Measurements from ENCODE around the gene CCDC43.
"Not testable (repeated sequence)": the region's sequence is repeated elsewhere in the genome, so short reads cannot be mapped to it uniquely, and the experiment has no call there.

The CCDC43 gene

DNA sequence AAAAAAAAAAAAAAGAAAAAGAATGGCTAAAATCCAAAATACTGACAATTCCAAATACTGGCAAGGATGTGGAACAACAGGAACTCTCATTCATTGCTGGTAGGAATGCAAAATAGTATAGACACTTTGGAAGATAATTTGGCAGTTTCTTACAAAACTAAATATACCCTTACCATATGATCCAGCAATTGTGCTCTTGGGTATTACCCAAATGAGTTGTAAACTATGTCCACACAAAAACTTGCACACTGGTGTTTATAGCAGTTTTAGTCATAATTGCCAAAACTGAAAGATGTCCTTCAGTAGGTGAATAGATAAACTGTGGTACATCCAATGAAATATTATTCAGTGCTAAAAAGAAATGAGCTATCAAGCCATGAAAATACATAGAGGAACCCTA lies 41.8 kb downstream of the CCDC43 start:
- TF ChIP-seq MAX (IDR thresholded peaks at IDR 0.05; ENCODE audit: low read depth, low read length): no peak
- no peak for TF ChIP-seq MYC (IDR thresholded peaks at IDR 0.05; ENCODE audit: low read depth, low read length)
- TF ChIP-seq POLR2A (IDR thresholded peaks at IDR 0.05; ENCODE audit: extremely low read depth, insufficient read length): no peak
- TF ChIP-seq, protein P1, sequence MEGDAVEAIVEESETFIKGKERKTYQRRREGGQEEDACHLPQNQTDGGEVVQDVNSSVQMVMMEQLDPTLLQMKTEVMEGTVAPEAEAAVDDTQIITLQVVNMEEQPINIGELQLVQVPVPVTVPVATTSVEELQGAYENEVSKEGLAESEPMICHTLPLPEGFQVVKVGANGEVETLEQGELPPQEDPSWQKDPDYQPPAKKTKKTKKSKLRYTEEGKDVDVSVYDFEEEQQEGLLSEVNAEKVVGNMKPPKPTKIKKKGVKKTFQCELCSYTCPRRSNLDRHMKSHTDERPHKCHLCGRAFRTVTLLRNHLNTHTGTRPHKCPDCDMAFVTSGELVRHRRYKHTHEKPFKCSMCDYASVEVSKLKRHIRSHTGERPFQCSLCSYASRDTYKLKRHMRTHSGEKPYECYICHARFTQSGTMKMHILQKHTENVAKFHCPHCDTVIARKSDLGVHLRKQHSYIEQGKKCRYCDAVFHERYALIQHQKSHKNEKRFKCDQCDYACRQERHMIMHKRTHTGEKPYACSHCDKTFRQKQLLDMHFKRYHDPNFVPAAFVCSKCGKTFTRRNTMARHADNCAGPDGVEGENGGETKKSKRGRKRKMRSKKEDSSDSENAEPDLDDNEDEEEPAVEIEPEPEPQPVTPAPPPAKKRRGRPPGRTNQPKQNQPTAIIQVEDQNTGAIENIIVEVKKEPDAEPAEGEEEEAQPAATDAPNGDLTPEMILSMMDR (IDR thresholded peaks at IDR 0.05; ENCODE audit: low read depth, low read length): no peak
- DNase-seq (ENCODE audit: low read depth): no peak
- H3K4me3 ChIP-seq (ENCODE audit: low read depth, low read length): no peak overlapping the region

GRCh38 chr17:44646280-44646679 lies 43.3 kb downstream of the CCDC43 start:
- TF ChIP-seq, protein P1 (IDR thresholded peaks at IDR 0.05; ENCODE audit: low read depth, low read length): no peak
- TF ChIP-seq POLR2A (IDR thresholded peaks at IDR 0.05; ENCODE audit: extremely low read depth, insufficient read length) (no peak), MAX (IDR thresholded peaks at IDR 0.05; ENCODE audit: low read depth, low read length) (no peak), MYC (IDR thresholded peaks at IDR 0.05; ENCODE audit: low read depth, low read length) (no peak)
- DNase-seq (ENCODE audit: low read depth): no peak
- H3K4me3 ChIP-seq (ENCODE audit: low read depth, low read length): no peak overlapping the region

DNA sequence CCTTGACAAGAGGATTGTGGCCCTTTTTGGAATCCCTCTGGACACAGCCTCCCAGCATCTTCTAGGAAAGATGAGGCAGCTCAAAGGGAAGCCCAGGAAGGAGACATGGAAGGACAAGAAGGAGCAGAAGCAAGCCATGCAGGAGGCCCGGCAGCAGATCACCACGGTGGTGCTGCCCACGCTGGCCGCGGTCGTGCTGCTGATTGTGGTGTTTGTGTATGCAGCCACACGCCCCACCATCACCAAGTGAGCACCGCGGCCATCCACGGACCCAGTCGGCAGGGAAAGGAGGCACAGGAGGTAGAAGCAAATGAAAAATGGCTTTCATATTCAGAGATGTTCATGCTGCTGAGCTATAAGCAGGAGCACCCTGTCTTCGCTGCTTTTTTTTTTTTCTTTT lies 44.2 kb downstream of the CCDC43 start:
- no peak overlapping the region for H3K4me3 ChIP-seq (ENCODE audit: low read depth, low read length)
- DNase-seq (ENCODE audit: low read depth): no peak
- TF ChIP-seq, protein P1 (IDR thresholded peaks at IDR 0.05; ENCODE audit: low read depth, low read length): no peak
- TF ChIP-seq POLR2A (IDR thresholded peaks at IDR 0.05; ENCODE audit: extremely low read depth, insufficient read length) (no peak), MYC (IDR thresholded peaks at IDR 0.05; ENCODE audit: low read depth, low read length) (no peak), MAX (IDR thresholded peaks at IDR 0.05; ENCODE audit: low read depth, low read length) (no peak)

DNA sequence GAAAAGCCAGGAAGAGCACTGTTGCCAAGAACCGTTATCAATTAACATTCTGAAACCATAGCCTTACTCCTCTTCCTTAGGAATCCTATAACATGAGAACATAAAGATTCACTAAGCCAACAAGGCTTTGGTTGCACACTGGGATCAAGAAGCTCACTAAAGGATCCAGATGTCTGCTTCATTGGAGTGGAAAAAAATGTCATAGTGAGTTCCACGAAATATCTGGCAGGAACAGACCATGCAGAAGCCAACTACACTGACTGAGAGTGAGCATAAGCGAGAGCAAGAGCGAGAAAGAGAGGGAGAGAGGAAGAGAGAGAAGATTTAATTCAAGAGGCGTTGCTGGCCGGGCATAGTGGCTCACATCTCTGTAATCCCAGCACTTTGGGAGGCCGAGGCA lies 46.7 kb downstream of the CCDC43 start:
- no peak for TF ChIP-seq MAX (IDR thresholded peaks at IDR 0.05; ENCODE audit: low read depth, low read length)
- TF ChIP-seq, protein P1 (IDR thresholded peaks at IDR 0.05; ENCODE audit: low read depth, low read length): no peak
- TF ChIP-seq MYC (IDR thresholded peaks at IDR 0.05; ENCODE audit: low read depth, low read length): no peak
- TF ChIP-seq POLR2A (IDR thresholded peaks at IDR 0.05; ENCODE audit: extremely low read depth, insufficient read length): no peak
- no peak overlapping the region for H3K4me3 ChIP-seq (ENCODE audit: low read depth, low read length)
- DNase-seq (ENCODE audit: low read depth): no peak

- TF ChIP-seq MYC (IDR thresholded peaks at IDR 0.05; ENCODE audit: low read depth, low read length) (no peak), MAX (IDR thresholded peaks at IDR 0.05; ENCODE audit: low read depth, low read length) (no peak), POLR2A (IDR thresholded peaks at IDR 0.05; ENCODE audit: extremely low read depth, insufficient read length) (no peak)
- TF ChIP-seq, protein P1 (IDR thresholded peaks at IDR 0.05; ENCODE audit: low read depth, low read length): no peak
- no peak overlapping the region for H3K4me3 ChIP-seq (ENCODE audit: low read depth, low read length)
- peak; percentile 42 for DNase-seq (ENCODE audit: low read depth)
Measured at GRCh38 chr17:44637066-44637465, 52.5 kb downstream of the CCDC43 start.

DNA sequence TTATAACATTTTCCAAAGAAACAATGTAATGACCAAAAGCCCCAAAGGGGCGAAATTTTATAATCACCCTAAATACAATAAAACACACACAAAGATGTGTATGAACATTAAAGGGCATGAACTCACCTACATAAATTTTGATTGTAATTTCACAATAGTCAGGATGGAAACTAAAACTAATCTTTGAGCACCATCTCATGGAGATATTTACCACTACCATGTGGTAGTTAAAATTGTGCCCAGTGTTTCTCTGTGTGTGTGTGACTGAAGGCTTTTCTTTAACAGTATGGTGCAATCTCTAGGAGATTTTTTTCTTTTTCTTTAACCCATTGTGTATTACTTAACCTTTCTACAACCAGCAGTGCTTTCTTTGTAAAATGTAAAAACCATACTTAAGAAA lies 53.0 kb downstream of the CCDC43 start:
- TF ChIP-seq, protein P1 (IDR thresholded peaks at IDR 0.05; ENCODE audit: low read depth, low read length): no peak
- TF ChIP-seq MYC (IDR thresholded peaks at IDR 0.05; ENCODE audit: low read depth, low read length) (no peak), POLR2A (IDR thresholded peaks at IDR 0.05; ENCODE audit: extremely low read depth, insufficient read length) (no peak), MAX (IDR thresholded peaks at IDR 0.05; ENCODE audit: low read depth, low read length) (peak; percentile 93)
- peak; percentile 60 for DNase-seq (ENCODE audit: low read depth)

DNA sequence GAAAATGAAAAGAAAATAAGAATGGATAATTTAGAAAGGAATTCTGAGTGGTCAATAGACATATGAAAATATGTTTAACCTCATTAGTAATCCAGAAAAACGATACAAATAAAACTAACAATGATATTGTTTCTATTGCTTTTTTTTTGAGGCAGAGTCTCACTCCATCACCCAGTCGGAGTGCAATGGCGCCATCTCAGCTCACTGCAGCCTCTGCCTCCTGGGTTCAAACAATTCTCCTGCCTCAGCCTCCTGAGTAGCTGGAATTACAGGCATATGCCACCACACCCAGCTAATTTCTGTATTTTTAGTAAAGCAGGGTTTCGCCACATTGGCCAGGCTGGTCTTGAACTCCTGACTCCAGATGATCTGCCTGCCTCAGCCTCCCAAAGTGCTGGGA lies 55.2 kb downstream of the CCDC43 start:
- not testable (repeated sequence) for DNase-seq (ENCODE audit: low read depth); H3K4me3 ChIP-seq (ENCODE audit: low read depth, low read length)

More for the DNA sequence above, 53.0 kb downstream of the CCDC43 start:
- H3K4me3 ChIP-seq (ENCODE audit: low read depth, low read length): no peak overlapping the region
